HG03575 (cell line): ENCODE results near the gene CC2D1A.
A peak's percentile ranks its signal among the peaks of the same experiment; 100 is the strongest.

ENCODE experiments used
- ATAC-seq: cut with Tn5 transposase; IDR thresholded peaks from one replicate; pipeline ENCODE4 v1.9.1; 2021; ENCODE audit not compliant: unreplicated experiment, insufficient number of reproducible peaks, low FRiP score; ENCODE audit errors: extremely low read depth

CC2D1A gene

GRCh38 chr19:13875824-13876223 lies 30.2 kb upstream of the CC2D1A start:
- no peak for ATAC-seq

- no peak for ATAC-seq
Observed at GRCh38 chr19:13876834-13877233, 29.2 kb upstream of the CC2D1A start, which contains the start of gene NANOS3. Gene NANOS3 (plus strand): TSS chr19:13877134. CDS start chr19:13877249, 115 bp downstream.

- ATAC-seq, result no peak
Observed at GRCh38 chr19:13877303-13877702, 28.7 kb upstream of the CC2D1A start.

GRCh38 chr19:13880059-13881043 lies 25.6 kb upstream of the CC2D1A start:
- ATAC-seq, result peak; percentile 51

- no peak for ATAC-seq
Observed at GRCh38 chr19:13881251-13881691, 24.7 kb upstream of the CC2D1A start.

GRCh38 chr19:13881692-13882418 lies 24.1 kb upstream of the CC2D1A start:
- ATAC-seq, result no peak

- no peak for ATAC-seq
Observed at GRCh38 chr19:13882419-13882795, 23.6 kb upstream of the CC2D1A start.

GRCh38 chr19:13882836-13883235 lies 23.2 kb upstream of the CC2D1A start:
- no peak for ATAC-seq

- no peak for ATAC-seq
Observed at GRCh38 chr19:13883516-13884064, 22.4 kb upstream of the CC2D1A start.

- no peak for ATAC-seq
Observed at GRCh38 chr19:13884726-13885591, 21.0 kb upstream of the CC2D1A start.

- ATAC-seq, result no peak
Observed at GRCh38 chr19:13885826-13886365, 20.1 kb upstream of the CC2D1A start.

GRCh38 chr19:13887018-13887436 lies 19.0 kb upstream of the CC2D1A start:
- ATAC-seq, result no peak

- ATAC-seq, result no peak
Observed at GRCh38 chr19:13887517-13887916, 18.5 kb upstream of the CC2D1A start.

GRCh38 chr19:13888281-13888680 lies 17.7 kb upstream of the CC2D1A start:
- no peak for ATAC-seq

GRCh38 chr19:13890136-13890535 lies 15.9 kb upstream of the CC2D1A start:
- no peak for ATAC-seq

GRCh38 chr19:13892870-13893269 lies 13.1 kb upstream of the CC2D1A start:
- no peak for ATAC-seq

GRCh38 chr19:13894552-13894951 lies 11.4 kb upstream of the CC2D1A start:
- ATAC-seq, result no peak

- no peak for ATAC-seq
Observed at GRCh38 chr19:13896227-13896626, 9.8 kb upstream of the CC2D1A start.
